NOMO-1 (cell line): ENCODE measurements around the gene PAX7.
"Not testable (repeated sequence)": the region's sequence is repeated elsewhere in the genome, so short reads cannot be mapped to it uniquely, and the experiment has no call there.

Source experiments
- DNase-seq, 2 experiments: peaks; one replicate each; lab custom pipeline; 2025; ENCODE audit not compliant: unreplicated experiment in 2 of 2; lab: John Stamatoyannopoulos, UW

The PAX7 gene

GRCh38 chr1:18657506-18658201 lies 27.0 kb downstream of the PAX7 start:
- no peak for DNase-seq

DNA sequence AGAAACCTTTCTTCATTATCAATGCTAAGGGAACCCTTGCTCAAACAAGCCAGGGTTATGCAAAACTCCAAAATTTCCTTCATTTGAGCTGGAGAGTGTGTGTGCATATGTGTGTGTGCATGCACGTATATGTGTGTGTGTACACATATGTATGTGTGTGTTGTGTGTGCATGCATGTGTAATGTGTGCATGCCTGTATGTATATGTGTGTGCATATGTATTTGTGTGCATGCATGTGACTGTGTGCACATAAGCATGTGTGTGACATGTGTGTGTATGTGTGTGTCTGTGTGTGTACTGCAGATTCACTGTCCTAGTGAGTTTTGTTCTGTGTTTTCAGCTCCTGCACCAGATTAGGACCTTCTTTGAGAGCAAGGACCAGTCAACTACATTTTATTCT lies 28.2 kb downstream of the PAX7 start:
- no peak for DNase-seq

DNA sequence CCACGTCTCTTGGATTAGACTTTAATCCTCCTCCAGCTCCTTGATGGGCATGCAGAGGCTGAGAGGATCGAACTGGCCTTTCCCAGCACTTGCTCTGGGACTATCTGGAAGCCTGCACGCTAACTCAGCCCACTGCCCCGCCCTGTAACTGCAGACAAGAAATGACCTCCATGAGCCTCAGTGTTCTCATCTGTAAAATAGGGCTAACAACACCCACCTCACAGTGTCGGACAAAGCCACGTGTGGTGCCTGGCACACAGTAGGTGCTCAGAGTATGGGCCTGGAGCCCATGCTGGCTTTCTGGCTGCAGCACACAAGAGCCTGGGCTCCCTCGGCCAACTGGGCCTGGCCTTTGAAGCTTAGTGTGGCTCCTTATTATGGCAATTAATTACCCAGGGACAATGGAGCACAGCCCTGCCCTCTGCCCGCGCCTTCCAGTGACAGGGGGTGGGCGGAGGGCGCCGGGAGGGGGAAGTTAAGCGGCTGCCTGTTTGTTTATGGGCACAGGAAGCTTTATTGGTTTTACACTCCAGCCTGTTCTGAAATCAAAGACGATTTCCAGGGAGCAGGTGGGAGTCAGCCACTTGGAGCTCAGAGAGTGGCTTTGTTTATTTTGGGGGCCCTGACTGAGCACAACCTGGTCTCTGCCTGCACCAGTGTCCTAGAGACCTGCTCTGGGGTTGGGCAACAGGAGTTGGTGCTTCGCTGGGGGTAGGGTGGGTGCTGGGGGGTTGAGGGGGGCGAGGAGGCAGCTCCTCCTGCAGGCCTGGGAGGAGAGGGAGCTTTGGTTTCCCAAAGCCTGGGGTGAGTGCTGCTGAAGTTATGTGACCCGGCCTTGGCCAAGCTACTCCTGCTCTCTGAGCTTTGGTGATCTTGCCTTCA lies 31.0 kb downstream of the PAX7 start:
- DNase-seq = no peak

DNA sequence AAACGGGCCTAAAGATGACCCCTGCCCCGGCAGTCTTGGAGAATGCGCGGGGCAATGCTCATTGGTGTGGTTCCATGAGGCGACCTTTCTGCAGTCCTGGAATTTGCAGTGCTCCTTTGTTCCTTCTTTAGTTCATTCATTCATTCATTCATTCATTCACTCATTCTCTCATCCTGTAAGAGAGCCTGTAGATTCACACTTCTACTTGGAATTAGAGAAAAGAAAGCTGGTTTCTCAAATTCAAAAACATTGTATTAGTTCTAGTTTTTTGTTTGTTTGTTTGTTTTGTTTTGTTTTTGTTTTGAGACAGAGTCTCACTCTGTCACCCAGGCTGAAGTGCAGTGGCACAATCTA lies 31.6 kb downstream of the PAX7 start:
- DNase-seq = no peak

DNA sequence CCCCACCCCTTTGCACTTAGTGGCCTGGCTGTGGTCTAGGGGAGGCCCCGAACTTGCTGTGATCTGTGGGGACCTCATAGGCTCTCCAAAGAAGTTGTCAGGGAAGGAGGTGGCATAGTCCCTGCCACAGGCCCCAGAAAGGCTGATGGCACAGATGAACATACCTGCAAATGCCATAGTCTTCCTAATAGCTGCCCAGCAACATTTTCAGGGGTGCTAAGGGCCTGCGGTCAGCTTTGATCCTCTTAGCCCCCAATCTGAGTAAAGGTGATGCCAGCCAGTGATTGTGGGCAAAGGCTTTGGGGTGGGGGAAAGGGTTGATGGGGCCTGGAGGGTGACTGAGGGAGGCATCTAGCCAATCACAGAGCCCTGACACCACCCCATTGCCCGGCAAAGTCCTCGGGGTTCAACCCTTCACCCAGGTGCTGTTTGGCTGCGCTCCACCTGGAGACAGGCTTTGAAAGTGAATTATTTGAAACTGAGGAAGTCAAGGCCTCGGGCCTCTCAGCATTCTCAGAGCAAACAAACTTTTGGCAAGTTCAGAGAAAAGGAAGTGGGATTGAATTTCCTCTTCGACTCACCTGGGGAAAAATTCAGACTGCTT lies 35.8 kb downstream of the PAX7 start:
- DNase-seq = no peak

- no peak for DNase-seq
Observed at GRCh38 chr1:18667333-18667732, 36.7 kb downstream of the PAX7 start.

- DNase-seq = no peak
Observed at GRCh38 chr1:18668046-18668445, 37.4 kb downstream of the PAX7 start.

DNA sequence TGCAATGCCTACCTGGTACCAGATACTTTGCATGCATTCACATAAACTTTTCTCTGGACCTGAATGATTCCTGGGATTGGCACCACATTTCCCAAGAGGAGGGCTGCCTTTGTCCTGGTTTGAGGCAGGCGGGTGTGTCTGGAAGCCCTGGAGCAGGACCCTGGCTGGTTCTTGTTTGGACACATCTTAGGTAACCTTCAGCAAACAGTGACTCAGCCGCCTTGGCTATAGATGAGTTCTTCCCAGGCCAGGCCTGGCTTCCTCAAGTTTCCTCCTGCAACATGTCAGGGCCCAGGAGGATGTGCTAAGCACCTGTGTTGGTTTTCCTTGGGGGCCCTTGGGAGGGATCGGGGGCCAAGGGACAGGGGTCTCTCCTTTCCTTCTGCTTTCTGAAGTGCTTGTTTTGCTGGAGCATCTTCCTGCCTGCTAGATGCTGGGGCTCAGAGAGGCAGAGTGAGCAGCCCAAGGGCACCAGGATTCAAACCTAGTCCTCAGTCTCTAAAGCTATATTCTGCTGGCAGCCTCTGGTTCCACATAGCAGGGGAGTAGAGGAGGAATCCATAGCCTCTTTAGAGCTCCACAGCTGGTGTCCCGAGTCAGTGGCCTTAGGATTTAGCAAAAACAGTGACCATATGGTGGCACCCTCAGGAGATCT lies 38.2 kb downstream of the PAX7 start:
- no peak for DNase-seq

DNA sequence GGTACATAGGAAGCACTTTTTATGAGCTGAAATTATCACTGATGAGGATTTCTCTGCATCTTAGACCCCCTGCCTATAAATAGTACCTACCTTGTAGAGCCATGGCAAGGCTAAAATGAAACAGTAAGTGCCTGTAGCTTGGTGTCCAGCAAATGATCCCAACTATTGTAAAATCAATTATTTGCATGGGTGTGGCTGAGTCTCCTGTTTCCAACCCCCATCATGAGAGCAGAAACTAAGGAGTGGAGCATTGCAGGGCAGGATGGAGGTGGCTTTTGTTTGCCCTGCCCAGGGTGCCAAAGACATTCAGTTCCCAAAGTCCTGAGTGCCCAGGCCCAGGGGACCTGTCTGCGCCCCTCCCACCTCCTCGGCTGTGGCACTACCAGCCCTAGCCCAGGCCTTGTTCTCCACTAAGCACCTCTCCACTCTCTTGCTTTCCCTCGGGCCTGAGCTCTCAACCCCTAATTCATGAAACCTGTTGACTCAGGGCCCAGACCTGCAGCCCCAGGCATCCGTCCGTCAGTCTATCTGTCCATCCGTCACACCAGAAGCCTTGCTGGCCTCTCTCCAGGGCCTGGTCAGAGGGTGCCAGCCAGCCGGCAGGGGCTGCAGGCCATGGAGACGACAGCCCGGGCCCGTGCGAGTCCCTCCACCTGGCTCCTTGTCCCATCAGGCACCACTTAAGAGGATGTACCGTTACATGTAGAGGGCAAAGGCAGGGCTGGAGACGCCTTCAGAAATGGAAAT lies 39.6 kb downstream of the PAX7 start:
- DNase-seq = no peak

- DNase-seq = no peak
Observed at GRCh38 chr1:18670868-18671225, 40.2 kb downstream of the PAX7 start.

GRCh38 chr1:18673976-18674375 lies 43.3 kb downstream of the PAX7 start:
- DNase-seq = no peak

GRCh38 chr1:18676332-18676781 lies 45.7 kb downstream of the PAX7 start:
- no peak for DNase-seq

GRCh38 chr1:18681423-18681835 lies 50.8 kb downstream of the PAX7 start:
- peak in 1 of 2 experiments; percentile 31 for DNase-seq

- no peak for DNase-seq
Observed at GRCh38 chr1:18682375-18682774, 51.7 kb downstream of the PAX7 start.

GRCh38 chr1:18684303-18684702 lies 53.7 kb downstream of the PAX7 start:
- no peak for DNase-seq

DNA sequence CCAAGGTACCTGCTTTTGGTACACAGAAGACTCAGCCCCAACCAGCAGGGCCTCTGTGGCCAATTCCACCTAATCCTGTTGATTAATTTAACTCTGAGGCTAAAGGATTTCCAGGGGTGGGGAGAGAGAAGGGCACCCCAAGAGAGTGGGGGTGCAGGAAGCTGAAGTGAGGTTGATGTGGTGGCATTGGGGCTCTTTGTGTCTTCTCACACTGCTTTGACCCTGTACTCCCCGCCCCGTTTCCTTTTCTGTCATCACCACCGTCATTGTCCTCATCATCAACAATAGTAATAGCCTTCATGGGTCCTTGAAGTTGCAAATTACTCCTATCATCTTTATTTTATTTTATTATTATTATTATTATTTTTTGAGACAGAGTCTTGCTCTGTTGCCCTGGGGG lies 55.9 kb downstream of the PAX7 start:
- no peak for DNase-seq

DNA sequence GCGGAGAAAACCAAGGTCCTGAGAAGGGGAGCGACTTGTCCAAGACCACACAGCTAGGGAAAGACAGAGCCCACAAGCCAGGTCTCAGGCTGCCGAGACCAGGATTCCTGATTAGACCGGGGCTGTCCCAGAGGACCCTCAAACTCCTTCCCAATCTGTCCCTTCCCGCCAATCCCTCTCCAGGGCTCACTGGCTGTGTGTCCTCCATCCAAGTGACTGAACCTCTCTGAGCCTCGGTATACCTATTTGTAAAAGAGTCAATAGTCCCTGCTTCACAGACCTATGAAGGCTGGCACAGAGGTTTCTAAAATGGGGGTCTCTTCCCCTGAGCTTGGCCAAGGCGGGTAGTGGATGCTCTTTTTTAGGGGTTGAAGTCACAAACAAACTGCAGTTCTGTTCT lies 56.6 kb downstream of the PAX7 start:
- DNase-seq = no peak

- DNase-seq = no peak
Observed at GRCh38 chr1:18691648-18692047, 61.0 kb downstream of the PAX7 start.

- DNase-seq = no peak
Observed at GRCh38 chr1:18693256-18694098, 62.8 kb downstream of the PAX7 start.

DNA sequence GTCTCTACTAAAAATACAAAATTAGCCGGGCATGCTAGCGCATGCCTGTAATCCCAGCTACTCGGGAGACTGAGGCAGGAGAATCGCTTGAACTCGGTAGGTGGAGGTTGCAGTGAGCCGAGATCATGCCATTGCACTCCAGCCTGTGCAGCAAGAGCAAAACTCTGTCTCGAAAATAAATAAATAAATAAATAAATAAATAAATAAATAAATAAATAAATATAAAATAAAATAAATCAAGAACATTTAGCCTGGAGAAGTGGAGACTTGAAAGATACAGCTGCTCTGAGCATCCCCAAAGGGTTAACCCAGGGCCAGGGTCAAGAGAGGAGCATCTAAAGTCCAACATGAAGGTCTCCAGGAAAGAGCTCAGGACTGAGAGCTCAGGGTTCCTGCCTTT lies 63.6 kb downstream of the PAX7 start:
- not testable (repeated sequence) for DNase-seq
